Ammon's horn (tissue), 1 donor: ENCODE data around the gene SHCBP1L.

Source experiments
- DNase-seq: peaks from one replicate; pipeline ENCODE4 v3.0.0-alpha.2; 2016; ENCODE audit warnings: low spot score

Gene SHCBP1L

DNA sequence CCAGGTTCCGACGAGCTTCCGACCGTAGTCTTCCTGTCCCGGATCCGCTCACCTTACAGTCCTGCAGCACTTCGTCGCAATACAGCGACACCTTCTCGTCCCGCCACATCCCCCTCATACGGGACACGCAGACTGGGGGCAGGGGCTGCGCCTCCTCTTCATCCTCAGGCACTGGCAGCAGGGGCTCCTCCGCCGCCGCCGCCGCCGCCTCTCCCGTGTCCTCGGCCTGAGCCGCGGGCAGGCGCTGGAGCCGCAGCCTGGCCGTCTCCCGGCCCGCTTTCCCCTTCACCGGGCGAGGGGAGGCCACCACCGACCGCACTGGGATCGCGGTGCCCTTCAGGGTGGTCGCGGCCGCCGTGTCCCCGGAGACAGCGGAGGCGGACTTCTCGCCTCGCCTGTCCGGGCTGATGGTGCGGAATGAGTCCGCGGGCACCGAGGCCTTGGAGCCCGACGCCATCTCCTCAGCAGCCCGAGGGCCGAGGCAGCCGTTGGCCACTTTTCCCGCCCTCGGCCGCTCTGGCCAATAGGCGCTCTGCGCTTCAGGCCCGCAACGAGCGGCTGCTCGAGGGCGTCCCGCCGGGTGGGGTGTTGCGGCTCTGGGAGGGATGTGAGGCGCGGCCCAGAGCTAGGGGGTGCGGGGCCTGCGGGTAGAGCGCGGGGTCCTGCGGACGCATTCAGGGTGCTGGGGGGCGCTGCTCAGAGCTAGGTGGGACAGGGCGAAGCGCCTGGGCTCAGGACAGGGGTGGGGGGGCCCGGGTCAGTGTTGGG lies at the start of gene SHCBP1L:
Gene SHCBP1L (minus strand): TSS at position 490 of the 768 bp plus-strand sequence. CDS start 33 bp downstream, at position 457.
- no peak for DNase-seq

DNA sequence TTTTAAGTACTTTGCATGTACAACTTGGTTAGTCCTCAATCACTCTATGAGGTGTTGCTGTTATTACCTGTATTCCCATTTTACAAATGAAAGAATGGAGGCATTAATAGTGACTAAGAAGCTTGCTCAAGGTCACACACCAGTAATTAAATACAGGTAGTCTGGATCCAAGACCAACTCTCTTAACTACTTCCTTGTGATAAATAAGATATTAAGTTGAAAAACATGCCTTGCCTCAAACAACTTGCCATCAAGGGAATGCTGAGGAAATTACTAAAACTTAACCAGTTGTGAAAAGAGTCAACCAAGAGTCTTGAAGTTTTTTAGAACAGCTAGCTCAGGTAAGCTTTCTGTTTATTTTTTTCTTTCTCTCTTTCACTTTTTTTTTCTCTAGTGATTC lies 49.3 kb upstream of the SHCBP1L start:
- DNase-seq: no peak

DNA sequence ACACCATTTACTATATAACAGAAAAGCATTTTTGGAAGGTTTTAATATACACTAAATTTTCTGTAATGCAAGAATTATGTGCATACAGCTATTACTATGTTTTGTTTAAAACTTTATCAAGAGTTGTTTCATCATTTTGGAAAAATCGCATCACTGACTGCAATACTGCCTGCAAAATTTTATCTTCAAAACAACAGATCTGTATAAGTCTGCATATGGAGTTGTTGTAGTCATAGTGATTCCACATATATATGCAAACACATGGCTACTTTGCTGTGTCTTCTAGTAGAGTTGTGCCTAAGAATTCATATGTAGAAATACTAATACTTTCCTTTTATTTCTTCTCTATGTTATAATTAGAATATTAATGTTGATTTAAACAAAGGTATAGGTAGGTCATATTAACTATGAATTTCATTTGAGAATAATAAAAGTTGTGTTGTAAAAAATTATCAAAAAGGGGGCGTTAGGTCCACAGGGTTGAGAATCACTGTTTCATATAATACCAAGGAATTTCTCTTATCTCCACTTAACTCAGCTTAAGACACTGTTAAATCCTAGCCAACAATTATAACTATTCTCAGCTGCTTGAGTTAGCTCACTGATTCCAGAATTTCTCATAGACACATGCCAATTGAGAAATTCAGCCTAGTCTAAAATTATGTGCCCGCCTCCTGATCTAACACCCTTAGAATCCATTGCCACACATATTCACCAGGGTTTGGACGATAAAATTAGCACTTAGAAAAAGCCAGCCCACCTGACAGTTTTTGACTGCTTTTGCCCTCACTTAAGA lies 47.4 kb upstream of the SHCBP1L start:
- DNase-seq: no peak

GRCh38 chr1:182998482-182998881 lies 45.5 kb upstream of the SHCBP1L start:
- DNase-seq: no peak

GRCh38 chr1:182996816-182997215 lies 43.9 kb upstream of the SHCBP1L start:
- DNase-seq: no peak

- no peak for DNase-seq
Observed at GRCh38 chr1:182995894-182996293, 42.9 kb upstream of the SHCBP1L start.

GRCh38 chr1:182993746-182994145 lies 40.8 kb upstream of the SHCBP1L start:
- no peak for DNase-seq

- no peak for DNase-seq
Observed at GRCh38 chr1:182990413-182991144, 37.6 kb upstream of the SHCBP1L start.

GRCh38 chr1:182985876-182986275 lies 32.9 kb upstream of the SHCBP1L start:
- no peak for DNase-seq

DNA sequence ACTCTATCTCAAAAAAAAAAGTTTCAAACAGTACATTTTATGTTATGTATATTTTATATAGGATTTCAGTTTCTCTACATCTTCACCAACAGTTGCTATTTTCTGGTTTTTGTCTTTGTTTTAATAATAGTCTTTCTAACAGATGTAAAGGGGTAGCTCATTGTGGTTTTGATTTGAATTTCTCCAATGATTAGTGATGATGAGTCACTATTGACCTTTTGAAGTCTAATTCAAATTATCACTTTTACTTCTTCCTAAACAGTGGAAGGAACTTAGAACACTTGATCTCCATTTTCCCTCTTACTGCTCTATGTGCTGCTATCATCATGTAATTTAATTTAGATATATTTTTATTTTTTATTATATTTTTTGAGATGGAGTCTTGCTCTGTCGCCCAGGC lies 31.7 kb upstream of the SHCBP1L start:
- no peak for DNase-seq

- no peak for DNase-seq
Observed at GRCh38 chr1:182984138-182984537, 31.2 kb upstream of the SHCBP1L start.

DNA sequence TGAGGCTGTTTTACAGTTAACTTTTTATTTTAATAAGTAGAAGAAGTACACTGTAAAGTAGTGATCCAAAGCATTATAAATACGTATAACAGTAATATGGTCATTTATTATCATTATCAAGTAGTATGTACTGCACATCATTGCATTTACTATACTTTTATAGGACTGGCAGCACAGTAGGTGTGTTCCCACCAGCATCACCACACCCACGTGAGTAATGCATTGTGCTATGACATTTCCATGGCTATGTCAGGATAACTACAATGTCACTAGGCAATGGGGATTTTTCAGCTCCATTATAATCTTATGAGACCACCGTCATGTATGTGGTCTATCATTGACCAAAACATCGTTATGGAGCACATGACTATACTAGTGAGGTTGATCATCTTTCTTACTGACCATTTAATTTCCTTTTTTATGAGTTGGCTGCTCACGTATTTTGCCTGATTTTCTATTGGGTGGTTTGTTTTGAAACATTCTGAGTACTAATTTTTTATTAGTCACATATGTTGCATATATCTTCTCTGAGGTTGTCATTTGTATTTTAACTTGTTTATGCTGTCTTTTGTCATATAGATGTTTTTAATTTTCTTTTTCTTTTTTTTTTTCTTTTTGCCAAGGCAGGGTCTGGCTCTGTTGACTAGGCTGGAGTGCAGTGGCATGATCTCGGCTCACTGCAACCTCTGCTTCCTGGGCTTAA lies 25.3 kb upstream of the SHCBP1L start:
- no peak for DNase-seq

DNA sequence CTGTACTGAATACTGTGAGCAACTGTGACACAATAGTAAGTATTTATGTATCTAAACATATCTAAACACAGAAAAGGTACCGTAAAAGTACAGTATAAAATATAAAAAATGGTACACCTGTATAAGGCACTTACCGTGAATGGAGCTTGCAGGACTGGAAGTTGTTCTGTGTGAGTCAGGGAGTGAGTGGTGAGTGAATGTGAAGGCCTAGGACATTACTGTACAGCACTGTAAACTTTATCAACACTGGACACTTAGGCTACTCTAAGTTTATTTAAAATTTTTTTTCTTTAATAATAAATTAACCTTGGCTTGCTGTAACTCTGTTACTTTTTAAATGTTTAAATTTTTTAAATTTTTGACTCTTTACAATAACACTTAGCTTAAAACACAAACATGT lies 24.5 kb upstream of the SHCBP1L start:
- no peak for DNase-seq

DNA sequence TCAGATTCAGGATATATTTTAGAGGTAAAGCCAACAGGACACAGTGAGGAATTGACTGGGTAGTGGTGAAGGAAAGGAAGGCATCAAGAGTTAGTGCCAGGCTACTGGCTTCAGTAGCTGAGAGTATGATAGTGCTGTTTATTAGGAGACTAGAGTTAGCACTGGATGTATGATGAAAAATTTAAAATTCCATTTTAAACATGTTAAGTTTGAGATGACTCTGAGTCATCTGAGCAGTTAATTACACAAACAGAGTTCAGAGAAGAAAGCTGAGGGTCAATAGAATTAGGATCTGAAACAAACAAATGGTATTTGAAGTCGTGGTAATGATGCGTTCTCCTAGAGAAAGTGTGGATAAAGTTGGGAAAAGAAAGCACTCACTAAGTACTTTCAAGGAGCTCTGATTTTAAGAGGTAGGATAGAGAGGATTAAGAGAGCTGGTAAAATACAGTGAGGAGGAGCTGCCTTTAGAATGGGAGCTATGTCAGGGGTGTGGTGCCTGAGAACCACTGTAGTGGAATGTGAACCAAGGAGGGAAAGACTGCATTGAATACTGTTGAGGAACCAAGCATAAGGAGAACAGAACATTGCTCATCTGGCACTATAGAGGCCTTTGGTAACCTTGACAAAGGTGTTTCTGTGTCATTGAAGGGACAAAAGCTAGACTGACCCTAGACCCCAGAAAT lies 21.7 kb upstream of the SHCBP1L start:
- no peak for DNase-seq

DNA sequence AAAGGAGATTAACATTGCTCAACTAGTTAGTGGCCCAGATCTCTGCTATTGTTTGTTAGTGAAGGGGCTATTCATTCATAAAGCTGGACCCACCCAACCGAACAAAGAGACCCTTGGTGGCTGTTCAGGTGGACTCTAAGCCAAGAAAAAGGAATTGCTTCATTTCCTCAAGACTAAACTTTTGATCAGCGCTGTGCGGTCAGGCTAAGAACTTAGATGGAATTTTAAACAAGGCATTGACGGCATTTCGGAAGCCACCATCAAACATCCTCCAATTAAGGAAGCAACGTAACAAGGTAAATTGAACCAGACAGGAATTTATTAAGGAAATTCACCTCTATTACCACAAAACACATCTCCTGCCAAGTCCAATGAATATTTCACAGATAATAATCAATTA lies 19.9 kb upstream of the SHCBP1L start:
- DNase-seq: no peak

- no peak for DNase-seq
Observed at GRCh38 chr1:182972231-182972630, 19.3 kb upstream of the SHCBP1L start.

DNA sequence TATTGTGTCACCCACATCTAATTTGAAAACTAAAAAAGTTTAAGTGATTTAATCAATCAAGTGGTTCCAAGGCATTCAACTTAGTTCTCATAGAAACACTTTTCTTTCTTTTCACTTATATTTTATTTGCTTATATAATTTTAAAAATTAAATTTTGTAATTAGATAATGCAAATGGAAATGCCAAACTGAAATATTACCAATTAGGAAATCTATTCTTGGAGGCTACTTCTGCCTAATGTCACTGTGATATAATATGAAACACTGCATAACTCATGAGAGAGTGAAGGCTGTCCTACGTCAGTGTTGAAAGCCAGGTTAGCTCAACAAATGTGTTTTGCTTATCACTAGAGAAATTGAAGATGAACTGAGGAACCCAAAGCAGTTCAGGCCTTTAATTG lies 18.3 kb upstream of the SHCBP1L start:
- DNase-seq: no peak

DNA sequence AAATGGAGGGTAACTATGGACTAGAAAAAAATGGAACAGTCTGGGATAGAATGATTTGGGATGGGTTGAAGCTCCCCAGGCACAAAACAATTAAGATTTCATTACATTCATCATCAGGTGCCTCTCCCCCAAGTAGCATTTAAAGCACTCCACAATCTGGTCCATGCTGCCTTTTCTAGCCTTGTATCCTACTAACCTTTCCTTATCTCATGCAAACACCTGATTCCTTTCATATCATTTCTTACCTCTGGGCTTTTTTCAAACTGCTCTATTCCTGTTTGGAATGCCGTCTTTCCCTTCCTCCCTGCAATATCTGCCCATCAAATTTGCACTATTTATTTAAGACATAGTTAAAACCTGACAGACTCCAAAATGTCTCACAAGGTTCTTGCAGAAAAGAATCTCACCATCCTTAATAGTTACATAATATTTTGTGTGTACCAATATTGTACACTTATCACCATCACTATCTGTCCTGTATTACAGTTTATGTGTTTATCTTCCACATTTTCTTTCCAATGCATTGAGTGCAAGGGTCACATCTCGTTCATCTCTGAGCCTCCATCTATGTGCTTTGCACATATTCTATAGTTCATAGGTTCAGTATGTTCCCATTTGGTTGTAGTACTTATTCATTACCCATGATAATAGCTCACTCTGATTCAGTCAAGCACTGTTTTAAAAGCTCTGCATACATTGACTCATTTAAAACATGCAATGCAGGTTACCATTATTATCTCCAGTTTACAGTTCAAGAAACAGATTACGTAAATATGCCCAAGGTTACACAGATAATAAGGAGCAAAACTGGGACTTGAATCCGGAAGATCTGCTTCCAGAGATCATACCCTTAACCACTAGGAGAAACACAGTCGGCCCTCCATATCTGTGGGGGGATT lies 16.1 kb upstream of the SHCBP1L start:
- DNase-seq: no peak

- no peak for DNase-seq
Observed at GRCh38 chr1:182968151-182968741, 15.3 kb upstream of the SHCBP1L start.

- no peak for DNase-seq
Observed at GRCh38 chr1:182965861-182966260, 12.9 kb upstream of the SHCBP1L start.
